Mononuclear cell (primary cell): Measurements from ENCODE around the gene LDB3. TPM values are rescaled to one million over a fixed set of nuclear protein-coding genes. Genes with fewer than 3 reads are reported as not detected.

Source experiments
- H3K27me3 ChIP-seq: 2 replicates; pipeline ENCODE4 v1.6.0; 2011; ENCODE audit warnings: low read length, control low read depth; ENCODE audit not compliant: insufficient read depth
- H3K4me1 ChIP-seq: 2 replicates; pipeline ENCODE4 v1.5.1; 2011; ENCODE audit warnings: mild to moderate bottlenecking, low read length, control low read depth; ENCODE audit not compliant: insufficient read depth
- H3K4me3 ChIP-seq: 2 replicates; pipeline ENCODE4 v1.5.1; 2011; ENCODE audit warnings: mild to moderate bottlenecking, low read length, moderate library complexity
- H3K9me3 ChIP-seq: 2 replicates; pipeline ENCODE4 v1.5.1; 2011; ENCODE audit warnings: low read depth, mild to moderate bottlenecking, control low read depth, low read length
- total RNA-seq: library from RNA; depleted of rRNA; stranded (reverse); fragments of >200 nt; gene quantifications from one replicate; pipeline ENCODE4 v1.2.3, GENCODE V29; 2012

LDB3 gene
- total RNA-seq, 1 donor: not detected

- Histone ChIP-seq H3K4me3 (no peak overlapping the region), H3K9me3 (no peaks in the 10 kb centered on the region), H3K27me3 (no peaks in the 10 kb centered on the region), H3K4me1 (no peaks in the 10 kb centered on the region)
Observed at GRCh38 chr10:86667421-86668181, 710 bp upstream of the LDB3 start.

- no peaks in the 10 kb centered on the region for H3K4me1 ChIP-seq
- H3K9me3 ChIP-seq: no peaks in the 10 kb centered on the region
- no peaks in the 10 kb centered on the region for H3K27me3 ChIP-seq
- H3K4me3 ChIP-seq: no peak overlapping the region
Observed at GRCh38 chr10:86670290-86670811, 2.0 kb downstream of the LDB3 start.

- no peaks in the 10 kb centered on the region for H3K9me3 ChIP-seq
- H3K4me1 ChIP-seq: no peaks in the 10 kb centered on the region
- H3K27me3 ChIP-seq: no peaks in the 10 kb centered on the region
- no peak overlapping the region for H3K4me3 ChIP-seq
Observed at GRCh38 chr10:86670876-86671275, 2.6 kb downstream of the LDB3 start.

GRCh38 chr10:86671419-86671818 is 3.1 kb downstream of the LDB3 start:
- no peaks in the 10 kb centered on the region for H3K4me1 ChIP-seq
- H3K4me3 ChIP-seq: no peak overlapping the region
- no peaks in the 10 kb centered on the region for H3K27me3 ChIP-seq
- H3K9me3 ChIP-seq: no peaks in the 10 kb centered on the region

GRCh38 chr10:86671985-86672710 is 3.8 kb downstream of the LDB3 start:
- Histone ChIP-seq H3K4me3 (no peak overlapping the region), H3K27me3 (no peaks in the 10 kb centered on the region), H3K9me3 (no peaks in the 10 kb centered on the region), H3K4me1 (no peaks in the 10 kb centered on the region)

- Histone ChIP-seq H3K4me3 (no peak overlapping the region), H3K27me3 (no peaks in the 10 kb centered on the region), H3K4me1 (no peaks in the 10 kb centered on the region), H3K9me3 (no peaks in the 10 kb centered on the region)
Observed at GRCh38 chr10:86673216-86673826, 5.0 kb downstream of the LDB3 start.

GRCh38 chr10:86673827-86674581 is 5.7 kb downstream of the LDB3 start:
- H3K4me3 ChIP-seq: no peak overlapping the region
- no peaks in the 10 kb centered on the region for H3K27me3 ChIP-seq
- H3K9me3 ChIP-seq: no peaks in the 10 kb centered on the region
- no peaks in the 10 kb centered on the region for H3K4me1 ChIP-seq

- no peaks in the 10 kb centered on the region for H3K4me1 ChIP-seq
- H3K4me3 ChIP-seq: no peak overlapping the region
- no peaks in the 10 kb centered on the region for H3K9me3 ChIP-seq
- H3K27me3 ChIP-seq: no peaks in the 10 kb centered on the region
Observed at GRCh38 chr10:86674912-86675311, 6.6 kb downstream of the LDB3 start.

- Histone ChIP-seq H3K4me3 (no peak overlapping the region), H3K27me3 (no peaks in the 10 kb centered on the region), H3K9me3 (no peaks in the 10 kb centered on the region), H3K4me1 (no peaks in the 10 kb centered on the region)
Observed at GRCh38 chr10:86677374-86677773, 9.1 kb downstream of the LDB3 start.

- Histone ChIP-seq H3K4me3 (no peak overlapping the region), H3K4me1 (no peaks in the 10 kb centered on the region), H3K9me3 (no peaks in the 10 kb centered on the region), H3K27me3 (no peaks in the 10 kb centered on the region)
Observed at GRCh38 chr10:86678999-86679792, 10.9 kb downstream of the LDB3 start.

GRCh38 chr10:86681047-86681446 is 12.7 kb downstream of the LDB3 start:
- no peaks in the 10 kb centered on the region for H3K27me3 ChIP-seq
- H3K9me3 ChIP-seq: no peaks in the 10 kb centered on the region
- H3K4me1 ChIP-seq: no peaks in the 10 kb centered on the region
- H3K4me3 ChIP-seq: no peak overlapping the region

- Histone ChIP-seq H3K27me3 (no peaks in the 10 kb centered on the region), H3K4me3 (no peak overlapping the region), H3K9me3 (no peaks in the 10 kb centered on the region), H3K4me1 (no peaks in the 10 kb centered on the region)
Observed at GRCh38 chr10:86681722-86682386, 13.5 kb downstream of the LDB3 start.

- Histone ChIP-seq H3K4me3 (no peak overlapping the region), H3K4me1 (no peaks in the 10 kb centered on the region), H3K9me3 (no peaks in the 10 kb centered on the region), H3K27me3 (no peaks in the 10 kb centered on the region)
Observed at GRCh38 chr10:86682675-86683074, 14.4 kb downstream of the LDB3 start.
